Measurements from ENCODE around the gene TNIK. TPM values are rescaled to one million over a fixed set of nuclear protein-coding genes. Genes with fewer than 3 reads are reported as not detected.

The TNIK gene
- total RNA-seq, 2 experiments from 2014 or later, result 57.6 to 61.7 TPM

- Mint-ChIP-seq H3K9me3 (peaks cover 6% of the 10 kb centered on the region), H3K27me3 (no peaks in the 10 kb centered on the region), H3K4me1 (peaks cover 67% of the 10 kb centered on the region), H3K4me3 (peak overlapping the region; percentile 47), H3K27ac (peak overlapping the region; percentile 52), H3K36me3 (ENCODE audit: low read depth) (peaks cover 16% of the 10 kb centered on the region)
- CTCF ChIA-PET, result interaction anchor here (1.0 to 2.1 kb wide), 5 partner anchors 14 to 192 kb away, joined by 3 to 6 read pairs (median 5); no protein-coding TSS in a partner anchor
- POLR2A ChIA-PET, result interaction anchor here (1.4 to 6.3 kb wide), 3 partner anchors 10 to 21 kb away, joined by 5 to 59 read pairs (median 7); no protein-coding TSS in a partner anchor
- no peak for DNase-seq
Observed at GRCh38 chr3:171269542-171269941, 190.7 kb downstream of the TNIK start.

- POLR2A ChIA-PET, result interaction anchor here (0.8 to 6.3 kb wide), 3 partner anchors 11 to 191 kb away, joined by 3 to 59 read pairs (median 5); no protein-coding TSS in a partner anchor
- peaks cover 6% of the 10 kb centered on the region for H3K9me3 Mint-ChIP-seq
- no peak overlapping the region for H3K27ac Mint-ChIP-seq
- H3K27me3 Mint-ChIP-seq, result no peaks in the 10 kb centered on the region
- peaks cover 68% of the 10 kb centered on the region for H3K4me1 Mint-ChIP-seq
- no peak overlapping the region for H3K4me3 Mint-ChIP-seq
- DNase-seq, result no peak
- peaks cover 16% of the 10 kb centered on the region for H3K36me3 Mint-ChIP-seq (ENCODE audit: low read depth)
- CTCF ChIA-PET, result interaction anchor here (2.1 kb wide), 1 partner anchor 13 kb away, joined by 6 read pairs; no protein-coding TSS in a partner anchor
Observed at GRCh38 chr3:171268677-171269076, 191.5 kb downstream of the TNIK start.

GRCh38 chr3:171267104-171267503, 193.1 kb downstream of the TNIK start:
- Mint-ChIP-seq H3K27ac (peak overlapping the region; percentile 77), H3K27me3 (no peaks in the 10 kb centered on the region), H3K36me3 (ENCODE audit: low read depth) (peaks cover 6% of the 10 kb centered on the region), H3K4me1 (peaks cover 77% of the 10 kb centered on the region), H3K4me3 (peak overlapping the region; percentile 28), H3K9me3 (peaks cover 3% of the 10 kb centered on the region)
- ChIA-PET CTCF (no interaction called here), POLR2A (interaction anchor here (0.7 to 6.3 kb wide), 4 partner anchors 11 to 194 kb away, joined by 3 to 59 read pairs (median 5); no protein-coding TSS in a partner anchor)
- DNase-seq, result no peak

GRCh38 chr3:171266740-171267073, 193.5 kb downstream of the TNIK start:
- H3K4me3 Mint-ChIP-seq, result peak overlapping the region; percentile 28
- H3K27me3 Mint-ChIP-seq, result no peaks in the 10 kb centered on the region
- peaks cover 81% of the 10 kb centered on the region for H3K4me1 Mint-ChIP-seq
- no peak for DNase-seq
- peaks cover 6% of the 10 kb centered on the region for H3K36me3 Mint-ChIP-seq (ENCODE audit: low read depth)
- CTCF ChIA-PET, result no interaction called here
- peaks cover 3% of the 10 kb centered on the region for H3K9me3 Mint-ChIP-seq
- POLR2A ChIA-PET, result interaction anchor here (1.3 to 6.3 kb wide), 3 partner anchors 10 to 194 kb away, joined by 4 to 59 read pairs (median 6); no protein-coding TSS in a partner anchor
- H3K27ac Mint-ChIP-seq, result peak overlapping the region; percentile 77

GRCh38 chr3:171266034-171266739, 194.0 kb downstream of the TNIK start:
- Mint-ChIP-seq H3K27ac (peak overlapping the region; percentile 90), H3K9me3 (peaks cover 3% of the 10 kb centered on the region), H3K4me3 (peak overlapping the region; percentile 66), H3K36me3 (ENCODE audit: low read depth) (peaks cover 8% of the 10 kb centered on the region), H3K4me1 (peaks cover 84% of the 10 kb centered on the region), H3K27me3 (no peaks in the 10 kb centered on the region)
- ChIA-PET POLR2A (interaction anchor here (0.6 to 6.3 kb wide), 3 partner anchors 10 to 18 kb away, joined by 3 to 59 read pairs (median 6); no protein-coding TSS in a partner anchor), CTCF (interaction anchor here (0.7 kb wide), 1 partner anchor 381 kb away, joined by 3 read pairs; no protein-coding TSS in a partner anchor)
- no peak for DNase-seq

- H3K27me3 Mint-ChIP-seq, result no peaks in the 10 kb centered on the region
- ChIA-PET POLR2A (interaction anchor here (0.7 kb wide), 1 partner anchor 12 kb away, joined by 3 read pairs; no protein-coding TSS in a partner anchor), CTCF (interaction anchor here (1.2 kb wide), 1 partner anchor 302 kb away, joined by 3 read pairs; no protein-coding TSS in a partner anchor)
- peaks cover 3% of the 10 kb centered on the region for H3K9me3 Mint-ChIP-seq
- H3K27ac Mint-ChIP-seq, result no peak overlapping the region
- no peak for DNase-seq
- H3K4me3 Mint-ChIP-seq, result no peak overlapping the region
- peaks cover 11% of the 10 kb centered on the region for H3K36me3 Mint-ChIP-seq (ENCODE audit: low read depth)
- peaks cover 74% of the 10 kb centered on the region for H3K4me1 Mint-ChIP-seq
Observed at GRCh38 chr3:171264758-171265157, 195.4 kb downstream of the TNIK start.

- no peak for DNase-seq
- Mint-ChIP-seq H3K36me3 (ENCODE audit: low read depth) (peaks cover 4% of the 10 kb centered on the region), H3K4me1 (peaks cover 70% of the 10 kb centered on the region), H3K27me3 (no peaks in the 10 kb centered on the region), H3K9me3 (no peaks in the 10 kb centered on the region), H3K4me3 (no peak overlapping the region), H3K27ac (no peak overlapping the region)
- POLR2A ChIA-PET, result interaction anchor here (0.6 to 1.0 kb wide), 2 partner anchors 9 to 393 kb away, joined by 3 read pairs; no protein-coding TSS in a partner anchor
- CTCF ChIA-PET, result no interaction called here
Observed at GRCh38 chr3:171262431-171262830, 197.8 kb downstream of the TNIK start.

GRCh38 chr3:171261487-171261886, 198.7 kb downstream of the TNIK start:
- H3K9me3 Mint-ChIP-seq, result no peaks in the 10 kb centered on the region
- peaks cover 4% of the 10 kb centered on the region for H3K36me3 Mint-ChIP-seq (ENCODE audit: low read depth)
- H3K4me1 Mint-ChIP-seq, result peaks cover 70% of the 10 kb centered on the region
- H3K27me3 Mint-ChIP-seq, result no peaks in the 10 kb centered on the region
- no peak for DNase-seq
- no peak overlapping the region for H3K27ac Mint-ChIP-seq
- CTCF ChIA-PET, result no interaction called here
- POLR2A ChIA-PET, result interaction anchor here (1.0 kb wide), 1 partner anchor 9 kb away, joined by 4 read pairs; no protein-coding TSS in a partner anchor
- no peak overlapping the region for H3K4me3 Mint-ChIP-seq

GRCh38 chr3:171260899-171261298, 199.3 kb downstream of the TNIK start:
- Mint-ChIP-seq H3K27ac (no peak overlapping the region), H3K27me3 (no peaks in the 10 kb centered on the region), H3K9me3 (no peaks in the 10 kb centered on the region), H3K4me3 (no peak overlapping the region), H3K36me3 (ENCODE audit: low read depth) (peaks cover 8% of the 10 kb centered on the region), H3K4me1 (peaks cover 70% of the 10 kb centered on the region)
- DNase-seq, result no peak
- ChIA-PET POLR2A (interaction anchor here (1.0 kb wide), 1 partner anchor 9 kb away, joined by 4 read pairs; no protein-coding TSS in a partner anchor), CTCF (no interaction called here)

- no peaks in the 10 kb centered on the region for H3K27me3 Mint-ChIP-seq
- H3K36me3 Mint-ChIP-seq (ENCODE audit: low read depth), result peaks cover 8% of the 10 kb centered on the region
- no peaks in the 10 kb centered on the region for H3K9me3 Mint-ChIP-seq
- no peak overlapping the region for H3K27ac Mint-ChIP-seq
- no peak for DNase-seq
- no peak overlapping the region for H3K4me3 Mint-ChIP-seq
- peaks cover 70% of the 10 kb centered on the region for H3K4me1 Mint-ChIP-seq
- ChIA-PET POLR2A (interaction anchor here (1.0 kb wide), 1 partner anchor 8 kb away, joined by 4 read pairs; no protein-coding TSS in a partner anchor), CTCF (no interaction called here)
Observed at GRCh38 chr3:171260466-171260865, 199.7 kb downstream of the TNIK start.

- CTCF ChIA-PET, result interaction anchor here (0.9 to 1.2 kb wide), 2 partner anchors 203 to 308 kb away, joined by 3 read pairs; no protein-coding TSS in a partner anchor
- Mint-ChIP-seq H3K4me1 (peaks cover 82% of the 10 kb centered on the region), H3K4me3 (no peak overlapping the region), H3K9me3 (no peaks in the 10 kb centered on the region), H3K36me3 (ENCODE audit: low read depth) (peaks cover 8% of the 10 kb centered on the region), H3K27ac (peak overlapping the region; percentile 31), H3K27me3 (no peaks in the 10 kb centered on the region)
- no peak for DNase-seq
- POLR2A ChIA-PET, result interaction anchor here (1.5 to 4.8 kb wide), 3 partner anchors 10 to 203 kb away, joined by 6 to 59 read pairs (median 8); partner anchors contain the start of gene TNIK
Observed at GRCh38 chr3:171258316-171258715, 201.9 kb downstream of the TNIK start.

GRCh38 chr3:171257251-171258203, 202.7 kb downstream of the TNIK start:
- ChIA-PET POLR2A (interaction anchor here (0.6 to 4.8 kb wide), 4 partner anchors 9 to 203 kb away, joined by 4 to 59 read pairs (median 7); partner anchors contain the start of gene TNIK), CTCF (interaction anchor here (0.9 to 1.2 kb wide), 2 partner anchors 203 to 309 kb away, joined by 3 read pairs; no protein-coding TSS in a partner anchor)
- Mint-ChIP-seq H3K36me3 (ENCODE audit: low read depth) (peaks cover 10% of the 10 kb centered on the region), H3K27me3 (no peaks in the 10 kb centered on the region), H3K4me3 (no peak overlapping the region), H3K9me3 (no peaks in the 10 kb centered on the region), H3K4me1 (peaks cover 81% of the 10 kb centered on the region), H3K27ac (peak overlapping the region; percentile 97)
- DNase-seq, result no peak

Data from activated CD4-positive, alpha-beta memory T cell treated with anti-CD3 and anti-CD28 coated beads, Interleukin-2, amount 10 ng/mL, durations not matched to agents 7 days and 5 days (primary cell).